Ovary (tissue), 9 donors: ENCODE results near the gene PSMC6. TPM values are rescaled to one million over a fixed set of nuclear protein-coding genes. Genes with fewer than 3 reads are reported as not detected.

Experiments
- DNase-seq, 5 donors: peaks; one replicate each; pipeline ENCODE4 v3.0.0-alpha.2; 2019 to 2020
- H3K27ac ChIP-seq, 2 donors: fragments of 200-600 bp; one replicate each; pipeline versions ENCODE4 v1.5.1 to v1.8.0; 2019 to 2022
- H3K27me3 ChIP-seq: fragments of 200-600 bp; one replicate; pipeline ENCODE4 v1.8.0; 2022
- H3K36me3 ChIP-seq: fragments of 200-600 bp; sonication (generic); one replicate; pipeline ENCODE4 v1.5.1; 2019
- H3K4me1 ChIP-seq: one replicate; pipeline ENCODE4 v1.8.1; 2013; ENCODE audit warnings: mild to moderate bottlenecking, moderate library complexity; ENCODE audit not compliant: insufficient read depth
- H3K4me3 ChIP-seq: fragments of 200-600 bp; sonication (generic); one replicate; pipeline ENCODE4 v1.5.1; 2017
- H3K9me3 ChIP-seq, 2 donors: fragments of 200-600 bp in 1 of 2; sonication (generic) in 1 of 2; one replicate each; pipeline versions ENCODE4 v1.5.1 to v1.8.1; 2013 to 2019; ENCODE audit warnings: mild to moderate bottlenecking in 1 of 2, moderate library complexity in 1 of 2
- EP300 ChIP-seq: sonication (generic); formaldehyde crosslinking; IDR thresholded peaks from one replicate; pipeline ENCODE4 v1.6.1; 2017; ENCODE audit warnings: antibody characterized with exemption
- POLR2A ChIP-seq: fragments of 450-650 bp; IDR thresholded peaks from one replicate; pipeline ENCODE4 v1.6.1; 2017; ENCODE audit warnings: antibody characterized with exemption, mild to moderate bottlenecking, moderate library complexity
- WGBS, 3 donors: extraction: QIAGEN DNeasy Blood & Tissue Kit in 1 of 3; methylation state at CpG; one replicate each; pipeline versions ENCODE4 v1.1.5 to v1.1.7; 2013 to 2017; 5-methylcytosine and 5-hydroxymethylcytosine counted together
- intact Hi-C, 4 donors: fragments of 100-400 bp; cut with DNase I; formaldehyde crosslinking; loops; one replicate each; pipeline versions ENCODE4 v1.11.0 to v1.15.1; 2022 to 2023
- polyA plus RNA-seq, 2 donors: library from polyadenylated mRNA; stranded (reverse); fragments of 200-250 nt in 1 of 2; fragments of 350-450 nt in 1 of 2; fragmentation: Illumina TruSeq in 1 of 2; extraction: RNeasy Lipid Tissue Mini Kit (QIAGEN cat#74804) in 1 of 2; gene quantifications; one replicate each; pipeline ENCODE4 v1.2.3, GENCODE V29; 2013 to 2014
- total RNA-seq, 7 donors: library from RNA; depleted of rRNA in 2 of 7; stranded (reverse); fragments of >200 nt in 2 of 7; fragmentation: NEBNext Ultra II Directional in 3 of 7; extraction: Animal tissue kit (Norgen Biotek cat#: 25700) in 3 of 7; gene quantifications; one replicate each; pipeline versions ENCODE4 v1.1.0 to v1.2.4, GENCODE V29; 2016 to 2023
- TF ChIP-seq, protein P1 (sequence below), 3 donors: fragments of 450-650 bp in 2 of 3; fragments of 200-600 bp in 1 of 3; IDR thresholded peaks; one replicate each; pipeline versions ENCODE4 v1.5.1 to v1.8.0; 2016 to 2022; ENCODE audit warnings: antibody characterized with exemption in 3 of 3, mild to moderate bottlenecking in 1 of 3
- donor health status: DM: no; HTN: no; CAD: no; lungs with moderate emphysema.
- donor health status: DM: no; HTN: no; CAD: no.
- donor health status: Bipolar disorder and iron deficiency.
- donor health status: DM: yes; HTN: yes; CAD: no.
- donor health status: DM: no; HTN: no; CAD: no.
- donor health status: DM: yes; HTN: yes; CAD: no.

The PSMC6 gene
- total and polyA plus RNA-seq, 9 donors: 52.5 to 78.5 (median 71.2) TPM

GRCh38 chr14:52767058-52767833 is 60.2 kb downstream of the PSMC6 start:
- no peak for DNase-seq
- Histone ChIP-seq H3K4me3 (no peak overlapping the region), H3K9me3 (no peaks in the 10 kb centered on the region), H3K27ac (no peak overlapping the region), H3K27me3 (no peaks in the 10 kb centered on the region), H3K36me3 (no peaks in the 10 kb centered on the region), H3K4me1 (peaks cover 3% of the 10 kb centered on the region)
- 48 to 73% (median 58%) methylated on average over 3 of the region's 3 CpGs for whole genome bisulfite sequencing, 3 donors
- intact Hi-C loops: no loop called here
- TF ChIP-seq POLR2A: no peak
- TF ChIP-seq EP300: no peak
- TF ChIP-seq, protein P1, sequence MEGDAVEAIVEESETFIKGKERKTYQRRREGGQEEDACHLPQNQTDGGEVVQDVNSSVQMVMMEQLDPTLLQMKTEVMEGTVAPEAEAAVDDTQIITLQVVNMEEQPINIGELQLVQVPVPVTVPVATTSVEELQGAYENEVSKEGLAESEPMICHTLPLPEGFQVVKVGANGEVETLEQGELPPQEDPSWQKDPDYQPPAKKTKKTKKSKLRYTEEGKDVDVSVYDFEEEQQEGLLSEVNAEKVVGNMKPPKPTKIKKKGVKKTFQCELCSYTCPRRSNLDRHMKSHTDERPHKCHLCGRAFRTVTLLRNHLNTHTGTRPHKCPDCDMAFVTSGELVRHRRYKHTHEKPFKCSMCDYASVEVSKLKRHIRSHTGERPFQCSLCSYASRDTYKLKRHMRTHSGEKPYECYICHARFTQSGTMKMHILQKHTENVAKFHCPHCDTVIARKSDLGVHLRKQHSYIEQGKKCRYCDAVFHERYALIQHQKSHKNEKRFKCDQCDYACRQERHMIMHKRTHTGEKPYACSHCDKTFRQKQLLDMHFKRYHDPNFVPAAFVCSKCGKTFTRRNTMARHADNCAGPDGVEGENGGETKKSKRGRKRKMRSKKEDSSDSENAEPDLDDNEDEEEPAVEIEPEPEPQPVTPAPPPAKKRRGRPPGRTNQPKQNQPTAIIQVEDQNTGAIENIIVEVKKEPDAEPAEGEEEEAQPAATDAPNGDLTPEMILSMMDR (IDR thresholded peaks at IDR 0.05): no peak

DNA sequence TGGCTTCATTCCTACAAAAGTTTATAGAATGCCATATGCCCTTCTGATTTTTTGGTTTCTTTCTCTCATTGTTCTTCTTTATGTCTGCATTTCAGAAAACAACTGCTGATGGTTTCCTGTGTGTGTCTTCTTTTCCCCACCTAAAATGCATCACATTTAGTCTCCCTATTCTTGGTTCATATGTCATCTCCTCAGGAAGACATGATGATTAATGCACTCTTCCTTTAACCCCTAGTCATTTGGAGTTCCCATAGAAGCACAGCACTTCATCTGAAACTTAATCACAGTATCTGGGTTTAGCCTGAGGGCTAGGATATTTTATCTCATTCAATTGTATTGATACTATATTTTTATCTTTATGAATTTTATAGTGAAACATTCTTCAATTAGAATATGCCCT is 62.9 kb downstream of the PSMC6 start:
- Histone ChIP-seq H3K27me3 (no peaks in the 10 kb centered on the region), H3K4me1 (peaks cover 3% of the 10 kb centered on the region), H3K27ac (no peak overlapping the region), H3K9me3 (no peaks in the 10 kb centered on the region), H3K4me3 (no peak overlapping the region), H3K36me3 (no peaks in the 10 kb centered on the region)
- no peak for DNase-seq
- no peak for TF ChIP-seq POLR2A
- intact Hi-C loops: no loop called here

GRCh38 chr14:52776816-52777215 is 69.8 kb downstream of the PSMC6 start:
- Histone ChIP-seq H3K4me3 (no peak overlapping the region), H3K27ac (no peak overlapping the region), H3K36me3 (no peaks in the 10 kb centered on the region), H3K27me3 (no peaks in the 10 kb centered on the region), H3K4me1 (no peaks in the 10 kb centered on the region), H3K9me3 (no peaks in the 10 kb centered on the region)
- WGBS, 3 donors: 85 to 89% (median 85%) methylated on average over 7 of the region's 7 CpGs
- DNase-seq: no peak
- no peak for TF ChIP-seq EP300
- no peak for TF ChIP-seq POLR2A
- TF ChIP-seq, protein P1 (IDR thresholded peaks at IDR 0.05): no peak
- intact Hi-C loops: no loop called here

Other genes starting within 250 kb of the PSMC6 start
- 10 to 100 TPM in 6 of 7 donors, 1 to 10 TPM in 1; 7.8 to 20.0 (median 14.7) TPM for gene TXNDC16, start 154.7 kb upstream of the PSMC6 start, total RNA-seq
- gene TXNDC16, start 154.7 kb upstream of the PSMC6 start, polyA plus RNA-seq: 10 to 100 TPM in 1 of 2 donors, 1 to 10 TPM in 1; 9.0 to 10.9 TPM
- gene GPR137C, start 154.4 kb upstream of the PSMC6 start, total RNA-seq: under 1 TPM; 0.43 to 0.69 (median 0.48) TPM
- gene GPR137C, start 154.4 kb upstream of the PSMC6 start, polyA plus RNA-seq: 1 to 10 TPM in 1 of 2 donors, under 1 TPM in 1; 0.75 to 1.0 TPM
- gene ERO1A, start 11.6 kb upstream of the PSMC6 start, total RNA-seq: 10 to 100 TPM; 15.3 to 30.6 (median 21.4) TPM
- gene ERO1A, start 11.6 kb upstream of the PSMC6 start, polyA plus RNA-seq: 10 to 100 TPM in 1 of 2 donors, 1 to 10 TPM in 1; 6.5 to 15.6 TPM
- gene STYX, start 23.0 kb downstream of the PSMC6 start, total RNA-seq: 10 to 100 TPM; 10.7 to 16.4 (median 11.5) TPM
- gene STYX, start 23.0 kb downstream of the PSMC6 start, polyA plus RNA-seq: 1 to 10 TPM; 8.1 to 9.9 TPM
- gene GNPNAT1, start 84.4 kb downstream of the PSMC6 start, total RNA-seq: 10 to 100 TPM in 6 of 7 donors, 1 to 10 TPM in 1; 9.9 to 24.8 (median 16.5) TPM
- 10 to 100 TPM; 11.0 to 29.8 TPM for gene GNPNAT1, start 84.4 kb downstream of the PSMC6 start, polyA plus RNA-seq
- gene FERMT2, start 243.8 kb downstream of the PSMC6 start, total RNA-seq: 100 to 1,000 TPM in 3 of 7 donors, 10 to 100 TPM in 4; 85.0 to 138 (median 98.4) TPM
- 100 to 1,000 TPM in 1 of 2 donors, 10 to 100 TPM in 1; 64.3 to 118 TPM for gene FERMT2, start 243.8 kb downstream of the PSMC6 start, polyA plus RNA-seq